GM12878 (cell line): ENCODE measurements around the gene DNAH1. TPM values are rescaled to one million over a fixed set of nuclear protein-coding genes. Genes with fewer than 3 reads are reported as not detected.
A peak's percentile ranks its signal among the peaks of the same experiment; 100 is the strongest.

Experiments used
- ATF2 ChIP-seq: IDR thresholded peaks from 2 replicates; pipeline ENCODE4 v1.6.1; 2012; ENCODE audit warnings: low read length, inconsistent platforms
- CEBPB ChIP-seq, 2 experiments: fragments of 150-350 bp in 1 of 2; IDR thresholded peaks; 2 replicates each; pipeline ENCODE4 v1.6.1; 2012 to 2014; ENCODE audit warnings: low read depth in 2 of 2, low read length in 2 of 2, borderline replicate concordance in 1 of 2, inconsistent platforms in 1 of 2
- EZH2 ChIP-seq: IDR thresholded peaks from 2 replicates; pipeline ENCODE4 v1.6.1; 2012; ENCODE audit warnings: low read depth, mild to moderate bottlenecking, control low read depth, inconsistent platforms, low read length, borderline replicate concordance; ENCODE audit not compliant: control insufficient read depth
- MAX ChIP-seq: IDR thresholded peaks from 2 replicates; pipeline ENCODE4 v1.6.1; 2012; ENCODE audit warnings: low read depth, low read length, improper control_type of control experiment
- POLR2AphosphoS2 ChIP-seq: IDR thresholded peaks from 2 replicates; pipeline ENCODE4 v1.6.1; 2011; ENCODE audit warnings: low read depth, mild to moderate bottlenecking, low read length, improper control_type of control experiment, moderate library complexity
- SPI1 ChIP-seq: IDR thresholded peaks from 2 replicates; pipeline ENCODE4 v1.6.1; 2011; ENCODE audit warnings: low read depth, mild to moderate bottlenecking, low read length, moderate library complexity, borderline replicate concordance; ENCODE audit not compliant: insufficient read depth
- ZBTB40 ChIP-seq: fragments of 450-650 bp; IDR thresholded peaks from 2 replicates; pipeline ENCODE4 v1.6.1; 2016; ENCODE audit warnings: mild to moderate bottlenecking, moderate library complexity, borderline replicate concordance
- ZNF384 ChIP-seq: IDR thresholded peaks from 2 replicates; pipeline ENCODE4 v1.6.1; 2012; ENCODE audit warnings: low read depth, mild to moderate bottlenecking, low read length, improper control_type of control experiment, borderline replicate concordance
- ZZZ3 ChIP-seq: IDR thresholded peaks from 2 replicates; pipeline ENCODE4 v1.6.1; 2011; ENCODE audit warnings: low read depth; ENCODE audit not compliant: control insufficient read depth, insufficient read length
- polyA plus RNA-seq, 11 experiments: library from polyadenylated mRNA; depleted of rRNA in 4 of 11; unstranded in 6 of 11; stranded (reverse) in 5 of 11; fragments of >200 nt; fragmentation: Nextera tagmentation in 4 of 11; fragmentation: Illumina TruSeq in 1 of 11; extraction: Ambion mirVana in 4 of 11; extraction: Trizol in 1 of 11; gene quantifications; 1 replicate in 1 of 11; 2 replicates in 10 of 11; pipeline versions ENCODE4 v1.2.1 to v1.2.3, GENCODE V29; 2011 to 2016; ENCODE audit warnings: inconsistent platforms in 2 of 11, missing spikeins in 2 of 11, low read depth in 1 of 11
- total RNA-seq, 4 experiments: library from RNA; depleted of rRNA in 3 of 4; stranded (reverse); fragments of >200 nt in 3 of 4; fragmentation: Illumina TruSeq in 1 of 4; extraction: Trizol in 1 of 4; gene quantifications; 2 replicates each; pipeline versions ENCODE4 v1.2.1 to v1.2.3, GENCODE V29; 2013 to 2021
- TF ChIP-seq, protein P1 (sequence below): fragments of 450-650 bp; IDR thresholded peaks from 2 replicates; pipeline ENCODE4 v1.6.1; 2017; ENCODE audit warnings: borderline replicate concordance
- TF ChIP-seq, protein P2 (sequence below): fragments of 450-650 bp; formaldehyde crosslinking; IDR thresholded peaks from 2 replicates; pipeline ENCODE4 v1.4.0; 2022; ENCODE audit warnings: mild to moderate bottlenecking, moderate library complexity
- TF ChIP-seq, protein P3 (sequence below): fragments of 450-650 bp; IDR thresholded peaks from 2 replicates; pipeline ENCODE4 v1.6.1; 2018; ENCODE audit warnings: borderline replicate concordance, mild to moderate bottlenecking; ENCODE audit not compliant: partially characterized antibody
- TF ChIP-seq, protein P4 (sequence below): IDR thresholded peaks from 2 replicates; pipeline ENCODE4 v1.6.1; 2011; ENCODE audit warnings: low read depth, low read length, improper control_type of control experiment, borderline replicate concordance

Gene DNAH1
- total and polyA plus RNA-seq, 10 of the 15 experiments (the other 5 are each of a cell fraction or from before 2014, with no cell fraction given), result 0.31 to 5.8 (median 2.7) TPM

DNA sequence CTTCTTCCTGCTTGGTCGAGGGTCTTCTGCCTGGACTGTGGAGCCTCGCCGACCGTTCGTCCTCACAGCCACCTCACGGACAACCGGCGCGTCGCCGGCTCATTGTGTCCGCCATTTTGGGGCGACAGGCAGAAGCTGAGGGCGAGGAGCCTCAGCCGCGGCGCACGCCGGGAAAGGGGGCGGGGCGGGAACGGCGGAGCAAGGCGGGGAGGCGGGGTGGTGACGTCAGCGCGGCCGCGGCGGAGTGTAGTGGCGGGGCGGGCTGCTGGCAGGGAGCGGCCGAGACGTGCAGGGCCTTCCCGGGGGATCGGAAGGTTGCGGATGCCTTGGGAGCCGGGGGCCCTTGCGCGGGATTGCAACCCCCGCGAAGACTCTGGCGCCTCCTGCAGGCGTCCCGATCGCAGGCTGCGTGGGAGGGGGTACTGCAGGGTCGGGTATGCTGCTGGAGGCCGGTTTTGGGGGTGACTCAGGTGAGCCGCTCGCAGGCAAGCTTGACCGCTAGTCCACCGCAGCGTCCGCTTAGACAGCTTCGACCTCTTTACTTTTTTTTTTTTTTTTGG, 37.5 kb upstream of the DNAH1 start, which contains the start of gene WDR82 (continued):
- TF ChIP-seq ATF2, result no peak
- TF ChIP-seq, protein P1, sequence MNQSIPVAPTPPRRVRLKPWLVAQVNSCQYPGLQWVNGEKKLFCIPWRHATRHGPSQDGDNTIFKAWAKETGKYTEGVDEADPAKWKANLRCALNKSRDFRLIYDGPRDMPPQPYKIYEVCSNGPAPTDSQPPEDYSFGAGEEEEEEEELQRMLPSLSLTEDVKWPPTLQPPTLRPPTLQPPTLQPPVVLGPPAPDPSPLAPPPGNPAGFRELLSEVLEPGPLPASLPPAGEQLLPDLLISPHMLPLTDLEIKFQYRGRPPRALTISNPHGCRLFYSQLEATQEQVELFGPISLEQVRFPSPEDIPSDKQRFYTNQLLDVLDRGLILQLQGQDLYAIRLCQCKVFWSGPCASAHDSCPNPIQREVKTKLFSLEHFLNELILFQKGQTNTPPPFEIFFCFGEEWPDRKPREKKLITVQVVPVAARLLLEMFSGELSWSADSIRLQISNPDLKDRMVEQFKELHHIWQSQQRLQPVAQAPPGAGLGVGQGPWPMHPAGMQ, result no peak
- no peak for TF ChIP-seq EZH2
- TF ChIP-seq ZNF384, result peak; percentile 69; the same call in 1 of the 2 replicates
- no peak for TF ChIP-seq SPI1
- TF ChIP-seq, protein P2, sequence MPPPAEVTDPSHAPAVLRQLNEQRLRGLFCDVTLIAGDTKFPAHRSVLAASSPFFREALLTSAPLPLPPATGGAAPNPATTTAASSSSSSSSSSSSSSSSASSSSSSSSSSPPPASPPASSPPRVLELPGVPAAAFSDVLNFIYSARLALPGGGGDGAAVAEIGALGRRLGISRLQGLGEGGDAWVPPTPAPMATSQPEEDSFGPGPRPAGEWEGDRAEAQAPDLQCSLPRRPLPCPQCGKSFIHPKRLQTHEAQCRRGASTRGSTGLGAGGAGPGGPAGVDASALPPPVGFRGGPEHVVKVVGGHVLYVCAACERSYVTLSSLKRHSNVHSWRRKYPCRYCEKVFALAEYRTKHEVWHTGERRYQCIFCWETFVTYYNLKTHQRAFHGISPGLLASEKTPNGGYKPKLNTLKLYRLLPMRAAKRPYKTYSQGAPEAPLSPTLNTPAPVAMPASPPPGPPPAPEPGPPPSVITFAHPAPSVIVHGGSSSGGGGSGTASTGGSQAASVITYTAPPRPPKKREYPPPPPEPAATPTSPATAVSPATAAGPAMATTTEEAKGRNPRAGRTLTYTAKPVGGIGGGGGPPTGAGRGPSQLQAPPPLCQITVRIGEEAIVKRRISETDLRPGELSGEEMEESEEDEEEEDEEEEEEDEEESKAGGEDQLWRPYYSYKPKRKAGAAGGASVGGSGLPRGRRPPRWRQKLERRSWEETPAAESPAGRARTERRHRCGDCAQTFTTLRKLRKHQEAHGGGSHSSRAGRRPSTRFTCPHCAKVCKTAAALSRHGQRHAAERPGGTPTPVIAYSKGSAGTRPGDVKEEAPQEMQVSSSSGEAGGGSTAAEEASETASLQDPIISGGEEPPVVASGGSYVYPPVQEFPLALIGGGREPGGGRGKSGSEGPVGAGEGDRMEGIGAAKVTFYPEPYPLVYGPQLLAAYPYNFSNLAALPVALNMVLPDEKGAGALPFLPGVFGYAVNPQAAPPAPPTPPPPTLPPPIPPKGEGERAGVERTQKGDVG (CRISPR knock-in tag), result no peak
- no peak for TF ChIP-seq ZZZ3
- no peak for TF ChIP-seq CEBPB (IDR thresholded peaks at IDR 0.05; ENCODE audit: borderline replicate concordance in 1 of 2, low read depth in 2 of 2, low read length in 2 of 2)
- TF ChIP-seq, protein P3, sequence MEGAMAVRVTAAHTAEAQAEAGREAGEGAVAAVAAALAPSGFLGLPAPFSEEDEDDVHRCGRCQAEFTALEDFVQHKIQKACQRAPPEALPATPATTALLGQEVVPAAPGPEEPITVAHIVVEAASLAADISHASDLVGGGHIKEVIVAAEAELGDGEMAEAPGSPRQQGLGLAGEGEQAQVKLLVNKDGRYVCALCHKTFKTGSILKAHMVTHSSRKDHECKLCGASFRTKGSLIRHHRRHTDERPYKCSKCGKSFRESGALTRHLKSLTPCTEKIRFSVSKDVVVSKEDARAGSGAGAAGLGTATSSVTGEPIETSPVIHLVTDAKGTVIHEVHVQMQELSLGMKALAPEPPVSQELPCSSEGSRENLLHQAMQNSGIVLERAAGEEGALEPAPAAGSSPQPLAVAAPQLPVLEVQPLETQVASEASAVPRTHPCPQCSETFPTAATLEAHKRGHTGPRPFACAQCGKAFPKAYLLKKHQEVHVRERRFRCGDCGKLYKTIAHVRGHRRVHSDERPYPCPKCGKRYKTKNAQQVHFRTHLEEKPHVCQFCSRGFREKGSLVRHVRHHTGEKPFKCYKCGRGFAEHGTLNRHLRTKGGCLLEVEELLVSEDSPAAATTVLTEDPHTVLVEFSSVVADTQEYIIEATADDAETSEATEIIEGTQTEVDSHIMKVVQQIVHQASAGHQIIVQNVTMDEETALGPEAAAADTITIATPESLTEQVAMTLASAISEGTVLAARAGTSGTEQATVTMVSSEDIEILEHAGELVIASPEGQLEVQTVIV, result no peak
- no peak for TF ChIP-seq ZBTB40
- TF ChIP-seq POLR2AphosphoS2, result peak; percentile 93
- TF ChIP-seq, protein P4, sequence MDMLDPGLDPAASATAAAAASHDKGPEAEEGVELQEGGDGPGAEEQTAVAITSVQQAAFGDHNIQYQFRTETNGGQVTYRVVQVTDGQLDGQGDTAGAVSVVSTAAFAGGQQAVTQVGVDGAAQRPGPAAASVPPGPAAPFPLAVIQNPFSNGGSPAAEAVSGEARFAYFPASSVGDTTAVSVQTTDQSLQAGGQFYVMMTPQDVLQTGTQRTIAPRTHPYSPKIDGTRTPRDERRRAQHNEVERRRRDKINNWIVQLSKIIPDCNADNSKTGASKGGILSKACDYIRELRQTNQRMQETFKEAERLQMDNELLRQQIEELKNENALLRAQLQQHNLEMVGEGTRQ, result no peak
- no peak; the same call in 1 of the 2 replicates for TF ChIP-seq MAX
